Keratinocyte (primary cell): Measurements from ENCODE around the gene CTTN. TPM values are rescaled to one million over a fixed set of nuclear protein-coding genes. Genes with fewer than 3 reads are reported as not detected.
A peak's percentile ranks its signal among the peaks of the same experiment; 100 is the strongest.

ENCODE experiments used
- DNase-seq: peaks from one replicate; pipeline ENCODE4 v3.0.0-alpha.2; 2011; ENCODE audit warnings: low read depth, missing footprints, low spot score
- FAIRE-seq: peaks from 2 replicates; lab custom pipeline; 2011; peaks lifted over from hg19 to GRCh38; lab: Jason Lieb, UNC
- H2AFZ ChIP-seq: 2 replicates; pipeline ENCODE4 v1.6.0; 2012; ENCODE audit warnings: low read length, control low read depth, inconsistent platforms; ENCODE audit not compliant: control insufficient read depth
- H3K27ac ChIP-seq: 2 replicates; pipeline ENCODE4 v1.5.1; 2011; ENCODE audit warnings: low read length; ENCODE audit not compliant: control insufficient read depth, insufficient read depth
- H3K27me3 ChIP-seq: 3 replicates; pipeline ENCODE4 v1.6.0; 2011; ENCODE audit warnings: low read length; ENCODE audit not compliant: control insufficient read depth, insufficient read depth; ENCODE audit errors: extremely low read depth
- H3K36me3 ChIP-seq, 2 experiments: 2 replicates in 1 of 2; 3 replicates in 1 of 2; pipeline ENCODE4 v1.5.1; 2011; ENCODE audit warnings: low read length in 2 of 2, mild to moderate bottlenecking in 1 of 2; ENCODE audit not compliant: control insufficient read depth in 2 of 2, insufficient read depth in 2 of 2; ENCODE audit errors: extremely low read depth in 1 of 2
- H3K4me1 ChIP-seq: 3 replicates; pipeline ENCODE4 v1.5.1; 2011; ENCODE audit warnings: low read length; ENCODE audit not compliant: control insufficient read depth, insufficient read depth; ENCODE audit errors: extremely low read depth
- H3K4me2 ChIP-seq: 3 replicates; pipeline ENCODE4 v1.6.0; 2011; ENCODE audit warnings: low read depth, low read length; ENCODE audit not compliant: control insufficient read depth, insufficient read depth; ENCODE audit errors: extremely low read depth
- H3K4me3 ChIP-seq, 3 experiments: fragments of 200-600 bp in 1 of 3; sonication (generic) in 1 of 3; 2 replicates in 2 of 3; 3 replicates in 1 of 3; pipeline ENCODE4 v1.5.1; 2011 to 2016; ENCODE audit warnings: low read length in 3 of 3, mild to moderate bottlenecking in 3 of 3, control low read depth in 2 of 3, inconsistent platforms in 1 of 3, low read depth in 1 of 3, mixed read lengths in 1 of 3, mixed run types in 1 of 3, moderate library complexity in 1 of 3; ENCODE audit not compliant: control insufficient read depth in 2 of 3, insufficient read depth in 2 of 3; ENCODE audit errors: extremely low read depth in 1 of 3
- H3K79me2 ChIP-seq: 2 replicates; pipeline ENCODE4 v1.6.0; 2012; ENCODE audit warnings: low read length; ENCODE audit not compliant: control insufficient read depth, insufficient read depth
- H3K9ac ChIP-seq: 3 replicates; pipeline ENCODE4 v1.6.0; 2011; ENCODE audit warnings: low read length; ENCODE audit not compliant: control insufficient read depth, insufficient read depth; ENCODE audit errors: extremely low read depth
- H3K9me1 ChIP-seq: 3 replicates; pipeline ENCODE4 v1.6.0; 2011; ENCODE audit warnings: low read length; ENCODE audit not compliant: control insufficient read depth, insufficient read depth; ENCODE audit errors: extremely low read depth
- H3K9me3 ChIP-seq: 2 replicates; pipeline ENCODE4 v1.5.1; 2012; ENCODE audit warnings: low read depth, low read length; ENCODE audit not compliant: control insufficient read depth
- H4K20me1 ChIP-seq: 3 replicates; pipeline ENCODE4 v1.6.0; 2011; ENCODE audit warnings: low read length; ENCODE audit not compliant: control insufficient read depth, insufficient read depth; ENCODE audit errors: extremely low read depth
- EZH2 ChIP-seq: IDR thresholded peaks from one replicate; pipeline ENCODE4 v1.6.1; 2012; ENCODE audit warnings: inconsistent platforms, mild to moderate bottlenecking, low read length, moderate library complexity
- dilution Hi-C: fragments of 300-500 bp; cut with MboI; formaldehyde crosslinking; loops from one replicate; pipeline ENCODE4 v1.7.0; 2020; ENCODE audit warnings: low sequenced_read_pairs; ENCODE audit not compliant: extremely low pct_ligation_motif_present
- polyA plus RNA-seq, 5 experiments: library from polyadenylated mRNA; depleted of rRNA in 3 of 5; stranded (reverse) in 3 of 5; stranded (forward) in 1 of 5; unstranded in 1 of 5; fragments of >200 nt; gene quantifications; 1 replicate in 1 of 5; 2 replicates in 3 of 5; 3 replicates in 1 of 5; pipeline versions ENCODE4 v1.2.1 to v1.2.3, GENCODE V29; 2011 to 2012; ENCODE audit warnings: missing spikeins in 2 of 5, low read depth in 1 of 5, low replicate concordance in 1 of 5
- TF ChIP-seq, protein P1 (sequence below), 3 experiments: IDR thresholded peaks in 1 of 3; conservative IDR thresholded peaks in 1 of 3; optimal IDR thresholded peaks in 1 of 3; 2 replicates in 2 of 3; 3 replicates in 1 of 3; pipeline versions ENCODE3 to v1.5.1; 2011; ENCODE audit warnings: low read length in 3 of 3, mild to moderate bottlenecking in 3 of 3, moderate library complexity in 2 of 3, control low read depth in 1 of 3, inconsistent platforms in 1 of 3; ENCODE audit not compliant: insufficient read depth in 2 of 3; ENCODE audit errors: extremely low read depth in 1 of 3

Gene CTTN
- polyA plus RNA-seq, 1 donor (not counting 4 experiments of a cell fraction or from before 2014, with no cell fraction given): 184 TPM

DNA sequence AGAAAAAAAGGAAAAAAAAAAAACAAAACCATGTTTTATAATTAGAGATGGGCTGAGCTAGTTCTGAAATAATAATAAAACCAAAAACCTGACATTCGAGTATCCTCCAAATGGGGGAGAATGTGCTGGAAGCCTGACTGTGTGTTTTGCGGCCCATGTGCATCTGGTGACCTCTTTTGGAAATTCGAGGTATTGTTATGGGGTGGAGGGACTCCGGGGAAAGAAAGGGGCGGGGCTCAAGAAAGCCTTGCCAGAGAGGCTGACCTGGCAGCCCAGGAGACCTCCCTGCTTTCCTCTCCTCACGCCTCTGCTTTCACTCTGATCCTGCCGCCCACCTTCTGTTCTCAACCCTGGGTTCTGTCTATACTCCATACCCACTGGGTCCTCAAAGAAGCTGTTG is 72.9 kb downstream of the CTTN start:
- dilution Hi-C loops: no loop called here
- Histone ChIP-seq H4K20me1 (no peaks in the 10 kb centered on the region), H3K27ac (no peak overlapping the region), H3K4me2 (no peak overlapping the region), H3K27me3 (no peaks in the 10 kb centered on the region), H3K4me1 (no peaks in the 10 kb centered on the region), H3K4me3 (no peak overlapping the region), H3K9me1 (no peaks in the 10 kb centered on the region), H3K36me3 (no peaks in the 10 kb centered on the region), H3K9me3 (no peaks in the 10 kb centered on the region), H3K9ac (no peak overlapping the region), H3K79me2 (no peaks in the 10 kb centered on the region), H2AFZ (no peak overlapping the region)
- no peak for TF ChIP-seq EZH2
- TF ChIP-seq, protein P1, sequence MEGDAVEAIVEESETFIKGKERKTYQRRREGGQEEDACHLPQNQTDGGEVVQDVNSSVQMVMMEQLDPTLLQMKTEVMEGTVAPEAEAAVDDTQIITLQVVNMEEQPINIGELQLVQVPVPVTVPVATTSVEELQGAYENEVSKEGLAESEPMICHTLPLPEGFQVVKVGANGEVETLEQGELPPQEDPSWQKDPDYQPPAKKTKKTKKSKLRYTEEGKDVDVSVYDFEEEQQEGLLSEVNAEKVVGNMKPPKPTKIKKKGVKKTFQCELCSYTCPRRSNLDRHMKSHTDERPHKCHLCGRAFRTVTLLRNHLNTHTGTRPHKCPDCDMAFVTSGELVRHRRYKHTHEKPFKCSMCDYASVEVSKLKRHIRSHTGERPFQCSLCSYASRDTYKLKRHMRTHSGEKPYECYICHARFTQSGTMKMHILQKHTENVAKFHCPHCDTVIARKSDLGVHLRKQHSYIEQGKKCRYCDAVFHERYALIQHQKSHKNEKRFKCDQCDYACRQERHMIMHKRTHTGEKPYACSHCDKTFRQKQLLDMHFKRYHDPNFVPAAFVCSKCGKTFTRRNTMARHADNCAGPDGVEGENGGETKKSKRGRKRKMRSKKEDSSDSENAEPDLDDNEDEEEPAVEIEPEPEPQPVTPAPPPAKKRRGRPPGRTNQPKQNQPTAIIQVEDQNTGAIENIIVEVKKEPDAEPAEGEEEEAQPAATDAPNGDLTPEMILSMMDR (optimal IDR thresholded peaks at IDR 0.05 in 1 of 3, IDR thresholded peaks at IDR 0.05 in 1 of 3, conservative IDR thresholded peaks at IDR 0.05 in 1 of 3; ENCODE audit: extremely low read depth in 1 of 3, insufficient read depth in 2 of 3, low read length in 3 of 3): peak in 1 of 3 experiments; percentile 33
- no peak for FAIRE-seq
- DNase-seq: no peak

DNA sequence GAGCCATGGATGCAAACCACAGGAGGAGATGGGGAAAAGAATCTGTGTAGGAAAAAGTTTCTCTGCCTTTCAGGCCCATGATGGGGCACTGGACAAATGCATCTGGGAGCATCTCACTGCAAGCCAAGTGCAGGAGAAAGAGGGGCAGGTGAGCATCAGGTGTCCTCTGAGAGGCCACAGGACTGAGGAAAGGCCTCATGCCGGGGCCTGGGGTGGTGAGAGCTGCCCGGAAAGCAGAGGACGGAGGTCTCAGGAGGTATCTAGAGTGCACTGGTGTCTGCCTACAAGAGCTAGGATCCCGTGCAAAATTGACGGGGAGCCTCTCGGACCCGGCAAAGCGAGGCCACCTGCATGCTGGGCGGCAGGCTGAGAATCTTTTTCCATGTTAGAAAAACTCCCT is 73.9 kb downstream of the CTTN start:
- H3K27ac ChIP-seq: no peak overlapping the region
- no peak overlapping the region for H3K4me3 ChIP-seq
- no peaks in the 10 kb centered on the region for H3K36me3 ChIP-seq
- no peak for DNase-seq
- no peak for FAIRE-seq
- no peak overlapping the region for H3K9ac ChIP-seq
- H3K27me3 ChIP-seq: no peaks in the 10 kb centered on the region
- no peak overlapping the region for H2AFZ ChIP-seq
- H3K4me2 ChIP-seq: no peak overlapping the region
- H3K9me1 ChIP-seq: no peaks in the 10 kb centered on the region
- no peaks in the 10 kb centered on the region for H3K9me3 ChIP-seq
- H3K79me2 ChIP-seq: no peaks in the 10 kb centered on the region
- H3K4me1 ChIP-seq: no peaks in the 10 kb centered on the region
- TF ChIP-seq EZH2: no peak
- TF ChIP-seq, protein P1 (optimal IDR thresholded peaks at IDR 0.05 in 1 of 3, IDR thresholded peaks at IDR 0.05 in 1 of 3, conservative IDR thresholded peaks at IDR 0.05 in 1 of 3; ENCODE audit: extremely low read depth in 1 of 3, insufficient read depth in 2 of 3, low read length in 3 of 3): no peak
- H4K20me1 ChIP-seq: no peaks in the 10 kb centered on the region
- dilution Hi-C loops: no loop called here
